Stomach smooth muscle (tissue), 2 donors: Measurements from ENCODE around the gene PIM1.

ENCODE experiments used
- H3K27ac ChIP-seq: one replicate; pipeline ENCODE4 v1.7.0; 2013; ENCODE audit warnings: mild to moderate bottlenecking, low read length, inconsistent platforms
- H3K27me3 ChIP-seq, 2 donors: one replicate each; pipeline ENCODE4 v1.7.0; 2013; ENCODE audit warnings: low read length in 2 of 2; ENCODE audit not compliant: insufficient read depth in 2 of 2, control insufficient read depth in 1 of 2
- H3K36me3 ChIP-seq, 2 donors: one replicate each; pipeline ENCODE4 v1.7.0; 2013; ENCODE audit warnings: low read length in 2 of 2; ENCODE audit not compliant: control insufficient read depth in 2 of 2, insufficient read depth in 2 of 2
- H3K4me1 ChIP-seq: one replicate; pipeline ENCODE4 v1.7.0; 2013; ENCODE audit warnings: low read length; ENCODE audit not compliant: control insufficient read depth, insufficient read depth
- H3K4me3 ChIP-seq, 2 donors: one replicate each; pipeline ENCODE4 v1.7.0; 2013; ENCODE audit warnings: low read length in 2 of 2
- H3K9ac ChIP-seq, 2 donors: one replicate each; pipeline ENCODE4 v1.7.0; 2013; ENCODE audit warnings: low read length in 2 of 2, mild to moderate bottlenecking in 1 of 2
- H3K9me3 ChIP-seq, 2 donors: one replicate each; pipeline ENCODE4 v1.7.0; 2013; ENCODE audit warnings: low read length in 2 of 2; ENCODE audit not compliant: control insufficient read depth in 2 of 2
- donor health status: healthy.
- donor health status: Pancreatic carcinoma.

The PIM1 gene

GRCh38 chr6:37158508-37158907 is 11.4 kb upstream of the PIM1 start:
- Histone ChIP-seq H3K27ac (no peak overlapping the region), H3K9me3 (no peaks in the 10 kb centered on the region), H3K36me3 (no peaks in the 10 kb centered on the region), H3K27me3 (no peaks in the 10 kb centered on the region), H3K9ac (no peak overlapping the region), H3K4me1 (no peaks in the 10 kb centered on the region), H3K4me3 (no peak overlapping the region)

GRCh38 chr6:37160922-37161778 is 8.8 kb upstream of the PIM1 start:
- Histone ChIP-seq H3K4me3 (no peak overlapping the region), H3K27me3 (no peaks in the 10 kb centered on the region), H3K9ac (no peak overlapping the region), H3K9me3 (no peaks in the 10 kb centered on the region), H3K4me1 (no peaks in the 10 kb centered on the region), H3K36me3 (no peaks in the 10 kb centered on the region), H3K27ac (no peak overlapping the region)

GRCh38 chr6:37162740-37163139 is 7.2 kb upstream of the PIM1 start:
- Histone ChIP-seq H3K4me3 (no peak overlapping the region), H3K36me3 (no peaks in the 10 kb centered on the region), H3K4me1 (no peaks in the 10 kb centered on the region), H3K27me3 (no peaks in the 10 kb centered on the region), H3K9me3 (no peaks in the 10 kb centered on the region), H3K9ac (no peak overlapping the region), H3K27ac (no peak overlapping the region)

DNA sequence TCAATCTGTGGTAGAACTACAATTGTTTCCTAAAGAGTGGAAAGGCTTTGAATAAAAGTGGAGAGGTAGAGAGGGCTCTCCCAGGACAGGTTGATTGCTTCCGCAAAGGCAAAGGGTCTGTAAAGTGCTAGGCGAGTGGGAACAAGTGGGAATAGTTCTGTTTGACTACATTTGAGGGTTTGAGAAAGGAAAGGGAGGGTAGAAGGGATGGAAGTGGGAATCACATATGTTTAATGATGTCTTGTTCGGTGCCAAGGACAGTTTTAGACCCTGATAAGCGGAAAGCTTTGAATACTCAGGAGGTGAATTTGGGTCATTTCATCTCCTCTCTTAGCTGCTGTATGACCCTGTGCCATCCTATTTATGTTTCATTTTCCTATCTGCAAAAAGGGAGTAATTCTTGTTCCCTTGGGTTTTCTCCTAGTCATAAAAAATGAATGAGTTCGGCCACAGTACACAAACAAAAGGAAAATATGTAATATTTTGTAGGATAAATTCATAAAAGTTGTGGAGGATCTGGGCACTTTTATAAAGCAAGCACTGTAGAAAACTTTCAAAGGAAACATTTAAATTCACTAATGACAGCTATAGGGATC is 1.7 kb upstream of the PIM1 start:
- peak overlapping the region in 1 of 2 donors; percentile 73 for H3K9ac ChIP-seq
- no peaks in the 10 kb centered on the region for H3K27me3 ChIP-seq
- peaks cover 33% of the 10 kb centered on the region for H3K4me1 ChIP-seq
- peaks cover 5 to 6% of the 10 kb centered on the region in 2 donors for H3K36me3 ChIP-seq
- no peaks in the 10 kb centered on the region for H3K9me3 ChIP-seq
- peak overlapping the region in 1 of 2 donors; percentile 78 for H3K4me3 ChIP-seq
- H3K27ac ChIP-seq = peak overlapping the region; percentile 95

DNA sequence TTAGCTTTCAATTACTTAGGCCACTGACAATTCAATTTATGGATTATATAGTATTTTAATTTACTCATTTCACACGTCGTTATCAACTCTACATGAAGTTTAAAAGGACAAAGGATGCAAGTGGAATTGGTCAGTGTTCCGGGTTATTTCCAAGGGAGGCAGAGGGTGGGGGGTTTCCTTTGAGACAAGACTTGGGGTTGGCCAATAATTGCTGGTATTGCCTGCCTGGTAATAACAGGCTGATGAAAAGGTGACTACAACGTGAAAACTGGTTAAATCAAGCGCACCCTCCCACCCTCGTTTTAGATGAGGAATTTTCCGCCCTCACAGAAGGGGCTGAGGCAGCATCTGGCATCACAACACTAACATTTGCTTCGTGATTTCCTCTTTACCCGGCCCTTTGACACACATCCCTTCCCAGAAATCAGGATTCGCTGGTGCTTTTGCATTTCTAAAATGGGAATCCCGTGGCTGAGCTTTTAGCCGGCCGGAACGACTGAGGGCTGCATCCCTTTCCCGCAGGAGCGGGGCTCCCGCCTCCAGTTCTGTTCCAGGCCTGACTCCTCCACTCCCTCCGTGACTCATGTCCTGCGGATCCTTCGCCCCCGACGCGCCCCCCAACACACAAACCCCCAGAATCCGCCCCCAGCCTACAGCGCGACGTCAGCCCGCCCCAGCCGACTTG is 999 bp upstream of the PIM1 start:
- Histone ChIP-seq H3K27ac (peak overlapping the region; percentile 95), H3K27me3 (no peaks in the 10 kb centered on the region)

GRCh38 chr6:37170273-37171200 is 585 bp downstream of the PIM1 start:
- H3K4me3 ChIP-seq = peak overlapping the region; percentile 88 to 94
- peak overlapping the region; percentile 91 for H3K27ac ChIP-seq
- H3K36me3 ChIP-seq = peaks cover 24% of the 10 kb centered on the region in 2 donors
- no peaks in the 10 kb centered on the region for H3K9me3 ChIP-seq
- peaks cover 35% of the 10 kb centered on the region for H3K4me1 ChIP-seq
- H3K9ac ChIP-seq = peak overlapping the region; percentile 89 to 92
- no peaks in the 10 kb centered on the region for H3K27me3 ChIP-seq

More for the DNA sequence above, 999 bp upstream of the PIM1 start:
- Histone ChIP-seq H3K9me3 (no peaks in the 10 kb centered on the region), H3K9ac (peak overlapping the region; percentile 73 to 92), H3K4me3 (peak overlapping the region; percentile 56 to 78), H3K4me1 (peaks cover 35% of the 10 kb centered on the region), H3K36me3 (peaks cover 11 to 13% of the 10 kb centered on the region in 2 donors)

DNA sequence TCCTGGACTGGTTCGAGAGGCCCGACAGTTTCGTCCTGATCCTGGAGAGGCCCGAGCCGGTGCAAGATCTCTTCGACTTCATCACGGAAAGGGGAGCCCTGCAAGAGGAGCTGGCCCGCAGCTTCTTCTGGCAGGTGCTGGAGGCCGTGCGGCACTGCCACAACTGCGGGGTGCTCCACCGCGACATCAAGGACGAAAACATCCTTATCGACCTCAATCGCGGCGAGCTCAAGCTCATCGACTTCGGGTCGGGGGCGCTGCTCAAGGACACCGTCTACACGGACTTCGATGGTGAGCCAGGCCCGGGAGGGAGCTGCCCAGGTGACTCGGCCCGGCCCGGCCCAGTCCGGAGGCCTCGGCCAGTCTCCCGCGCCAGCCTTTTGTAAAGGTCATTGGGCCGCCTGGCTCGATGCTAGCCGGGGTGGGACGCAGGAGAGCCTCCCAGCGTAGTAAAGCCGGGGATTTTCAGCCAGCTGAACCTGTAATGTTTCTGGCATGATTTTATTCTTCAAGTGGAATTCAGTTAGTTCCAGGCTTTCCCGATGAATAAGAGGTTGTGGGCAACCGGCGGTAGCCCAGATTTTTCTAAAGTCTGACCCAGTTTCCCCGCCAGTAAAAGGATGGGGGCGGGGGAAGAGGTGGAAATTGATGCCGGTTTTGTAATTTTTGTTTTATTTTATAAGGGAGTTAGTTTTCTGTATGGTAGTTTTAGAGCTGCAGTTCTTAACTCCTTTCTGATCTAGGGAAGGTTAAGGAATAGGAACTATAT is 1.4 kb downstream of the PIM1 start:
- Histone ChIP-seq H3K4me3 (peak overlapping the region; percentile 88 to 94), H3K4me1 (peaks cover 35% of the 10 kb centered on the region), H3K27me3 (no peaks in the 10 kb centered on the region), H3K9ac (peak overlapping the region; percentile 89 to 92), H3K27ac (peak overlapping the region; percentile 91), H3K9me3 (no peaks in the 10 kb centered on the region), H3K36me3 (peaks cover 24 to 26% of the 10 kb centered on the region in 2 donors)

GRCh38 chr6:37171970-37172812 is 2.2 kb downstream of the PIM1 start:
- peaks cover 35% of the 10 kb centered on the region for H3K4me1 ChIP-seq
- H3K36me3 ChIP-seq = peaks cover 24 to 26% of the 10 kb centered on the region in 2 donors

GRCh38 chr6:37172912-37173492 is 3.0 kb downstream of the PIM1 start:
- Histone ChIP-seq H3K4me1 (peaks cover 35% of the 10 kb centered on the region), H3K9me3 (no peaks in the 10 kb centered on the region), H3K27me3 (no peaks in the 10 kb centered on the region), H3K27ac (no peak overlapping the region), H3K9ac (peak overlapping the region; percentile 51 to 92), H3K36me3 (peaks cover 24 to 26% of the 10 kb centered on the region in 2 donors), H3K4me3 (peak overlapping the region in 1 of 2 donors; percentile 94)

More at GRCh38 chr6:37171970-37172812, 2.2 kb downstream of the PIM1 start:
- Histone ChIP-seq H3K27me3 (no peaks in the 10 kb centered on the region), H3K9me3 (no peaks in the 10 kb centered on the region), H3K27ac (peak overlapping the region; percentile 91), H3K9ac (peak overlapping the region; percentile 89 to 92), H3K4me3 (peak overlapping the region; percentile 88 to 94)
